ENCODE results near the gene TLE7. TPM values are rescaled to one million over a fixed set of nuclear protein-coding genes. Genes with fewer than 3 reads are reported as not detected.

The TLE7 gene
- total RNA-seq, 1 donor from 2014 or later: not detected

DNA sequence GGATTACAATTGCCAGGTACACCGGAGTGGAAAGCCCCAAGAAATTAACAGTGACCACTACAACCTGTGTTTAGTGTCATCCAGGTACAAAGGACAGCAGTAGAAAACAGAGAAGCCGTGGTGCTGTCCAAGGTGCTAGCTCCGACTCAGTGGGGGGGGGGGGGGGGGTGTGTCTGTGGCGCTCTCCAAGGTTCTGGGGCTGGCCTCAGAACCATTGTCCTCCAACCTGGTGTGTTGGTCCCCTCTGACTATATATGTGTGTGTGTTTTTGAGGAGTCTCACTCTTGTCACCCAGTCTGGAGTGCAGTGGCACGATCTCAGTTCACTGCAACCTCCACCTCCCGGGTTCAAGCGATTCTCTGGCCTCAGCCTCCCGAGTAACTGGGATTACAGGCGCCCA is 26.0 kb upstream of the TLE7 start:
- Mint-ChIP-seq H3K36me3 (ENCODE audit: low read depth) (no peaks in the 10 kb centered on the region), H3K4me3 (ENCODE audit: low read depth) (no peak overlapping the region), H3K9me3 (no peaks in the 10 kb centered on the region), H3K4me1 (ENCODE audit: low read depth) (no peaks in the 10 kb centered on the region), H3K27ac (no peak overlapping the region), H3K27me3 (ENCODE audit: low read depth) (no peaks in the 10 kb centered on the region)
- intact Hi-C loops (cut with micrococcal nuclease): no loop called here
- peak; percentile 11 for DNase-seq (ENCODE audit: low spot score)

DNA sequence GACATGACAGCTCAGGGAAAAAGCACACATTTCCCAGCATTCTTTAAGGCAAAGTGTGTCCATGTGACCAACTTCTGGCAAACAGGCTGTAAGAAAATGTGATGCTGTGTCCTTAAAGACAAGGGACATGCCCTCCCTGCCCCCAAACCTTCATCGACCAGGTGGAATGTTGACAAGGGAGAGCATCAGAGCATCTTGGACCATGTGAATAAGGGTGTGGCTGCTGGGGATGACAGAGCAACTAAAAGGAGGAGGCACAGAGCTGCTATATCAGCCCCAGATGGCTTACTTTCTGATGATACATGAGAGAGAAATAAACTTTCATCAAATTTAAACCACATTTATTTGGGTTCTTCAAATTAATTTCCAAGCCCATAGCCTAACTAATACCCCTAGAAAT is 22.4 kb upstream of the TLE7 start:
- Mint-ChIP-seq H3K27me3 (ENCODE audit: low read depth) (no peaks in the 10 kb centered on the region), H3K36me3 (ENCODE audit: low read depth) (no peaks in the 10 kb centered on the region), H3K4me1 (ENCODE audit: low read depth) (peaks cover 6% of the 10 kb centered on the region), H3K4me3 (ENCODE audit: low read depth) (no peak overlapping the region), H3K27ac (no peak overlapping the region), H3K9me3 (no peaks in the 10 kb centered on the region)
- DNase-seq (ENCODE audit: low spot score): no peak
- intact Hi-C loops (cut with micrococcal nuclease): no loop called here

DNA sequence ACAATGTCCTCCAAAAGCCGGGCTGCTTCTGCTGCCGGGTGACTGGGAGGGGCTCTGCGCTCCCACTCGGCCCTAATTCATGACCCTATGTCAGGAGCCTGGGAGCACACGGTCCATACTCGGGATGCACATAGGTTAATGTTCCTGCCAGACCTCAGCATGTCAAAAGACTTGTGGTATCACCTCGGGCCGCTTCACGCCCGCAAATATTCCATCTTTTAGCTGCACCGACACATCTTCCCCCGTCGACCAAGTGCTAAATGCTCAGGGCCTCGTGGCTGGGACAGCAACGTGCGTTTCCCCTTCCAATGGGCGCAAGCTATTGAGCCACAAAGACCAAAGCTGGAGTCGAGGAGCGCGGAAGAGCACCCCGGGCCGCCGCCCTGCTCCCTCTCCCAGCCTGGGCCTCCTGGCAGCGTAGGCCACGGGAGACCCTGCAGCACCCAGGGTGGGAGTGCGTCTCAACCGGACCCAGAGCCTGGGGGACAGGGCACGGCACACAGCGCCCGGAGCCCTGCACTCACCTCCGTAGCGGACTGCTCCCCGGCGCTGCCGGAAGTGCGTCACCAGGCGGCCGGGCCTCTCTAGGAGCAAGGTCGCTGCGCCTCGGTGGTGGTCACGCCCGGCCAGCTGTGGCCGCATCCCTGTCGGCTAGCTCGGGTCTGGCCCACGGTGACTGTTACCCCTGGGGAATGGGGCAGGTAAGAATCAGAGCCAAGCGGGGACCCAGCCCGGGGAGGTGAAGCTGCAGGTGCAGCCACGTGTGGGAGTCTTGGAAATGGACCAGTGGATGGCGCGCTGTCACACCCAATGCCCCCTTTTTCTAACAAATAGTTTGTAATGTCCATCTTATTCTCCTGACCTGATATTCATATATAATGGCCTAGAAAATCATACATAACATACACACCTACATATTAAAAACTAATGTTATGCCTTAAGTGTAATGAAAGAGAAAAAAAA is 20.1 kb upstream of the TLE7 start, which contains the start of gene ZNF23:
ZNF23 (minus strand) TSS at position 562 of the 963 bp plus-strand sequence. CDS start 5,451 bp downstream, outside the sequence.
- Mint-ChIP-seq H3K36me3 (ENCODE audit: low read depth) (no peaks in the 10 kb centered on the region), H3K4me1 (ENCODE audit: low read depth) (peaks cover 6% of the 10 kb centered on the region), H3K27me3 (ENCODE audit: low read depth) (no peaks in the 10 kb centered on the region), H3K27ac (peak within 1 kb of the TSS; percentile 49), H3K4me3 (ENCODE audit: low read depth) (peak within 1 kb of the TSS; percentile 82), H3K9me3 (no peaks in the 10 kb centered on the region)
- peak; percentile 68 for DNase-seq (ENCODE audit: low spot score)
- intact Hi-C loops (cut with micrococcal nuclease): loop anchor here (1.0 kb wide), 1 partner anchor 22 kb away; no protein-coding TSS in a partner anchor

DNA sequence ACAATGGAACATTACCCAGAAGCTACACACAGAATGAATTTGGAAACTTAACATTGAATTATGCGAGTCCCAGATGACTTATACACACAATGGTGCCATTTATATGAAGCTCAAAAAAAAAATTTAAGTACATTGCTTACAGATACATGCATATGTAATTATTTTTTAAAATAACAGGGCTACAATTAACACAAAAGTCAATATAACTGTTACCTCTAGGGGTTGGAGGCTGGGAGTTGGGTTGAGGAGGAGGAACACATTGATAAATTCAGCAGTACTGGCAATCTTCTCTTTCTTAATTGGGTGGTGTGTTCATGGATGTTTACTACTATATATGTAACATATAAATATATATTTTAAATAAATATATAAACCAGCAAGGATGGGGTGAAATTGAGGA is 19.1 kb upstream of the TLE7 start:
- Mint-ChIP-seq H3K36me3 (ENCODE audit: low read depth) (peaks cover 6% of the 10 kb centered on the region), H3K27me3 (ENCODE audit: low read depth) (no peaks in the 10 kb centered on the region), H3K27ac (no peak overlapping the region), H3K9me3 (no peaks in the 10 kb centered on the region), H3K4me3 (ENCODE audit: low read depth) (peak overlapping the region; percentile 82), H3K4me1 (ENCODE audit: low read depth) (peaks cover 6% of the 10 kb centered on the region)
- DNase-seq (ENCODE audit: low spot score): no peak
- intact Hi-C loops (cut with micrococcal nuclease): no loop called here

DNA sequence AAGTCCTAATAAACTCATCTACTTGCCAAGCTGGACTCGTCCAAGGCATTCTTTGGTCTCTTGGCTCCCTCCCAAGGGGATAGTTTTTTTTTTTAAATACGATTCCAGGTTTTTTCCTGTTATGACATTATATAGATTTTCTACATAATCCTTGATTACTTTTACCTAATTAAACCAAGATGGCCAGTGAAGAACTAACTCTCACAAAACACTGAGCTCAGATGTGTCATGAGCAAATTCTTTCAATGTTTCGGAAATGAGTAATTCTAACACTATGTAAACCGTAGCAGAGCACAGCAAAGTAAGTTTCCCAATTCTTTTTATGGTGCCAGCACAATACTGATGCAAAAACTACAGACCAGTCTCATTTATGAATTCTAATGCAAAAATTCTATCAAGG is 18.4 kb upstream of the TLE7 start:
- Mint-ChIP-seq H3K27ac (no peak overlapping the region), H3K4me3 (ENCODE audit: low read depth) (peak overlapping the region; percentile 23), H3K36me3 (ENCODE audit: low read depth) (peaks cover 7% of the 10 kb centered on the region), H3K27me3 (ENCODE audit: low read depth) (no peaks in the 10 kb centered on the region), H3K4me1 (ENCODE audit: low read depth) (peaks cover 6% of the 10 kb centered on the region), H3K9me3 (no peaks in the 10 kb centered on the region)
- intact Hi-C loops (cut with micrococcal nuclease): no loop called here
- no peak for DNase-seq (ENCODE audit: low spot score)

DNA sequence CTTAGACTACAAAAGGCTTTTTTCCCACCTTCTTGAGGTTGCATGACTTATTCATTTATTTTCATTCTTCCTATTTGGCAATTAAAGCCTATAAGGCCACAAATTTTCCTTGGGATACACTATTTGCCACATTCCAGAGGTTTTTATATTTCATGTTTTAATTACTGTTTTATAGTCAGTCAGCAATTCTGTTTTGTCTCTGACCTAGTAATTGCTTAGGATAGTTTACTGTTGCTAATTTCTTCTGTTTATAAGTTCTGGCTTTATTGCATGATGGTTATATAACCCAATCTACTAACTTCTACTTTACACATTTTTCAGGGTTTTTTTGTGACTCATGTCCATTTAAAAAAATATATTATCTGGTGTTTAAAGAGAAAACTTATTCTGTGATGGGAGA is 17.7 kb upstream of the TLE7 start:
- intact Hi-C loops (cut with micrococcal nuclease): no loop called here
- Mint-ChIP-seq H3K36me3 (ENCODE audit: low read depth) (peaks cover 14% of the 10 kb centered on the region), H3K9me3 (peaks cover 5% of the 10 kb centered on the region), H3K4me1 (ENCODE audit: low read depth) (peaks cover 6% of the 10 kb centered on the region), H3K27me3 (ENCODE audit: low read depth) (no peaks in the 10 kb centered on the region), H3K4me3 (ENCODE audit: low read depth) (no peak overlapping the region), H3K27ac (no peak overlapping the region)
- DNase-seq (ENCODE audit: low spot score): no peak

DNA sequence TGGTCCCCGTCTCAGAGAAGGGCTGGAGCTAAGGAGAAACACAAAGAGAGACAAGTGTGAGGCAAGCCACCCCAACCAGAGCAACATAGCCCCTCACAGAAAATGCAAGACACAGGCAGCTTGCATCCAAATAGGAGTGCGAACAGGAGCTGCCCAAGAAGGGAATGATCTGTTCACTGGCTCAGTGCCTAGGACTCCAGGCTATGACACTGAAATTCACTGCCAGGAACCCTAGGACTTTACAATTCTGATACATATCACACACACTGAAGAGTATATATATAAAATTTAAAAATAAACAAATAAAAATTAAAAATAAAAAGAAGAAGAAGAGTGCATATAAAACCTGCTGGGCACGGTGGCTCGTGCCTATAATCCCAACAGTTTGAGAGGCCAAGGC is 14.9 kb upstream of the TLE7 start:
- Mint-ChIP-seq H3K4me3 (ENCODE audit: low read depth) (no peak overlapping the region), H3K36me3 (ENCODE audit: low read depth) (peaks cover 41% of the 10 kb centered on the region), H3K4me1 (ENCODE audit: low read depth) (no peaks in the 10 kb centered on the region), H3K9me3 (peaks cover 22% of the 10 kb centered on the region), H3K27me3 (ENCODE audit: low read depth) (no peaks in the 10 kb centered on the region), H3K27ac (no peak overlapping the region)
- intact Hi-C loops (cut with micrococcal nuclease): no loop called here
- DNase-seq (ENCODE audit: low spot score): no peak

DNA sequence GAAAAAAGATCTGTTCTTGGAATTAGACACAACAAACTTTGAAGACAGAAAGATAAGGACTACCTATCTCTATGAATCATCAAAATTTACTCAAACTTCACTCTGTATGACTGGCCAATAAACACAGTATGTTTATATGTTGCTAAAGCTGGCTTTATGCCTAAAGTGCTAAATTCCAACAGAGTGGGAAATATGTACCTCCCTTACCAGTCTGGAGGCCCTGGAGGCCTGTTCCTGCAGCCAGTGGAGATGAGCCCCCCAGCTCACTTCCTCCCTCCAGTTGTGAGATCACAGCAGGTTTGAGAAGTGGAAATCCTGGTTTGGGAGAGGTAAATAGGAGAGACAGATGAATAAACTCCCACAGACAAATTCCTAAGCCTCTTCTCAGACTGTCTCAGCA is 11.2 kb upstream of the TLE7 start:
- H3K9me3 Mint-ChIP-seq: peaks cover 57% of the 10 kb centered on the region
- no peaks in the 10 kb centered on the region for H3K4me1 Mint-ChIP-seq (ENCODE audit: low read depth)
- no peak overlapping the region for H3K4me3 Mint-ChIP-seq (ENCODE audit: low read depth)
- intact Hi-C loops (cut with micrococcal nuclease): no loop called here
- no peak overlapping the region for H3K27ac Mint-ChIP-seq
- peaks cover 79% of the 10 kb centered on the region for H3K36me3 Mint-ChIP-seq (ENCODE audit: low read depth)
- DNase-seq (ENCODE audit: low spot score): no peak
- H3K27me3 Mint-ChIP-seq (ENCODE audit: low read depth): no peaks in the 10 kb centered on the region

DNA sequence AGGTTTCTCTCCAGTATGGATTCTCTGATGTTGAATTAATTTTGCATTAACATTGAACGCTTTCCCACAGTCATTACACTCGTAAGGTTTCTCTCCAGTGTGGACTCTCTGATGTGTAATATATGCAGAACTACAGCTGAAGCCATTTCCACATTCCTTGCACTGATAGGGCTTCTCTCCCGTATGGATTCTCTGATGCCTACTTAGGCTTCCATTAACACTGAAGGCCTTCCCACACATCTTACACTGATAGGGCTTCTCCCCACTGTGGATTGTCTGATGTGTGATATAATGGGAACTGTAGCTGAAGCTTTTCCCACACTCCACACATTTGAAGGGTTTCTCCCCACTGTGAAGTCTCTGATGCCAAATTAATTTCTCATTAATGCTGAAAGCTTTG is 7.2 kb upstream of the TLE7 start:
- no peak overlapping the region for H3K4me3 Mint-ChIP-seq (ENCODE audit: low read depth)
- peaks cover 70% of the 10 kb centered on the region for H3K9me3 Mint-ChIP-seq
- H3K27me3 Mint-ChIP-seq (ENCODE audit: low read depth): no peaks in the 10 kb centered on the region
- DNase-seq (ENCODE audit: low spot score): no peak
- H3K27ac Mint-ChIP-seq: no peak overlapping the region
- intact Hi-C loops (cut with micrococcal nuclease): no loop called here
- no peaks in the 10 kb centered on the region for H3K4me1 Mint-ChIP-seq (ENCODE audit: low read depth)
- peaks cover 65% of the 10 kb centered on the region for H3K36me3 Mint-ChIP-seq (ENCODE audit: low read depth)

DNA sequence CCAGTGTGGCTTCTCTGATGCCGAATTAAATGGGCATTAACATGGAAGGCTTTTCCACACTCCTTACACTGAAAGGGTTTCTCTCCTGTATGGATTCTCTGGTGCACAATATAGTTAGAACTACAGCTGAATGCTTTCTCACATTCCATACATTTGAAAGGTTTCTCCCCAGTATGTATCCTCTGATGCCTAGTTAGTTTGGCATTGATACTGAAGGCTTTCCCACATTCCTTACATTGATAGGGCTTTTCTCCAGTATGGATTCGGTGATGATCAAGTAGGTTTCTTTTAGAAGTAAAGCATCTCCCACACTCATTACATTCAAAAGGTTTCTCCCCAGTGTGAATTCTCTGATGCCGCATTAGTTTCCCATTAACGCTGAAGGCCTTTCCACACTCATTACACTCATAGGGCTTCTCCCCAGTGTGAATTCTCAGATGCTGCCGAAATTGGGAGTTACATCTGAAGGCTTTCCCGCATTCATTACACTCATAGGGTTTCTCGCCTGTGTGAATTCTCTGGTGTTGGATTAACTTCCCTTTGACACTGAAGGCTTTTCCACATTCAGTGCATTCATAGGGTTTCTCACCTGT is 6.5 kb upstream of the TLE7 start:
- intact Hi-C loops (cut with micrococcal nuclease): no loop called here
- Mint-ChIP-seq H3K4me1 (ENCODE audit: low read depth) (no peaks in the 10 kb centered on the region), H3K27me3 (ENCODE audit: low read depth) (no peaks in the 10 kb centered on the region), H3K9me3 (peaks cover 73% of the 10 kb centered on the region), H3K4me3 (ENCODE audit: low read depth) (no peak overlapping the region), H3K36me3 (ENCODE audit: low read depth) (peaks cover 59% of the 10 kb centered on the region), H3K27ac (no peak overlapping the region)
- no peak for DNase-seq (ENCODE audit: low spot score)

DNA sequence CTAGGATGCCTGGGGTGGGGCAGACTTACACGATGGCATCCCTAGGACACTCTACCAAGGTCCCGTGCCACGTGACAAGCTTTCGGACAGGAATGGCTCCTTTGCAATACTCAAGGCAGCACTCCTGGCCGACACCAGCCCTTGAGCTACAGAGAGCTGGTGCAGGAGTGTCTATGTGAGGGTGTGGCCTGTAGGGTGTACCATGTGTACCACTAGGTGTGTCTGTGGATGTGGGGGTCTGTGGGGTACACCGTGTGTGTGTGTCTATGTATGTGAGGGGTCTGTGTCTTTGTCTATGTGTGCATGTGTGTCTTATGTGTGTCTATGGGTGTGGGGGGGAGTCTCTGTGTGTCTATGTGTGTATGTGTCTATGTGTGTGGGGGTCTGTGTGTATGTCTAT is 1.9 kb upstream of the TLE7 start:
- peaks cover 31% of the 10 kb centered on the region for H3K9me3 Mint-ChIP-seq
- no peaks in the 10 kb centered on the region for H3K4me1 Mint-ChIP-seq (ENCODE audit: low read depth)
- no peak overlapping the region for H3K4me3 Mint-ChIP-seq (ENCODE audit: low read depth)
- H3K27ac Mint-ChIP-seq: no peak overlapping the region
- H3K27me3 Mint-ChIP-seq (ENCODE audit: low read depth): no peaks in the 10 kb centered on the region
- peaks cover 12% of the 10 kb centered on the region for H3K36me3 Mint-ChIP-seq (ENCODE audit: low read depth)
- DNase-seq (ENCODE audit: low spot score): no peak
- intact Hi-C loops (cut with micrococcal nuclease): loop anchor here (5.0 kb wide), 1 partner anchor 54 kb away; no protein-coding TSS in a partner anchor

DNA sequence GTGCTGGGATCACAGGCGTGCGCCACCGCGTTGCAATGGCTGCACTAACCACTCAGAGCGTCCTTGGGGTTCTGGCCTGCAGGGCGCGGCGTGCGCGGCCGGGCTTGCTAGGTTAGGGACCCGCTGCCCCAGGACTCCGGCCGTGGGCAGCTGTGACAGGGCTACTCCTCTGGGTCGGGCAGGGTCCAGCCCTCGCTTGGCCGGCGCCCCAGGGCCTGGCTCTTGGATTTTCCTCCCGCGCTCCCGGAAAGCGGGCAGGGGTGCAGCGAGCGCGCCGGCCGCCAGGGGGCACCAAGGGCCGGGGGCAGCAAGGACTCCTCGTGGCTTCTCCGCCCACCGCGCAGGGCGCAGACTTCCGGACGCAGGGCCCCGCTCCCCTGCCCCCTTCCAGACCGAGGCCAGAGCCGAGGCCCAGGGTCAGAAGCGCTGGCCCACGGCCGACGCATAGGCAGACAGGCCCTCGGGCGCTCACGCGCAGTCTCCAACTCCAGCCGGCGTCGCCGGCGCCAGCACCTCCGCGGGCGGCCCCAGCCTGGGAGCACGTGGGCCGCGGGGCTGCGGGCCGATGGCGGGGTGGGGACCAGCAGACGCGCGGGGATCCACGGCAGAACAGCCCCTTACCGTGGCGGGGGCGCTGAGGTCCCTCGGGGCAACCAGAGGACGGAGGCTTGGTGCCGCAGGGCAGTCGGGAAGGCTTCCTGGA is 355 bp downstream of the TLE7 start:
- no peaks in the 10 kb centered on the region for H3K27me3 Mint-ChIP-seq (ENCODE audit: low read depth)
- no peaks in the 10 kb centered on the region for H3K4me1 Mint-ChIP-seq (ENCODE audit: low read depth)
- H3K27ac Mint-ChIP-seq: no peak overlapping the region
- intact Hi-C loops (cut with micrococcal nuclease): loop anchor here (5.0 kb wide), 1 partner anchor 56 kb away; no protein-coding TSS in a partner anchor
- no peaks in the 10 kb centered on the region for H3K36me3 Mint-ChIP-seq (ENCODE audit: low read depth)
- no peak for DNase-seq (ENCODE audit: low spot score)
- no peak overlapping the region for H3K4me3 Mint-ChIP-seq (ENCODE audit: low read depth)
- peaks cover 18% of the 10 kb centered on the region for H3K9me3 Mint-ChIP-seq

Data from activated T-helper 2 cell treated with anti-CD3 and anti-CD28 coated beads, Interferon-gamma antibody, Interleukin-2, Interleukin-4, amounts not matched to agents 10 μg/mL and 5 μg/mL and 100 μg/mL, durations not matched to agents 14 hours and 24 hours and 36 hours (primary cell).